ENCODE data around the gene DDX39A.

Gene DDX39A

DNA sequence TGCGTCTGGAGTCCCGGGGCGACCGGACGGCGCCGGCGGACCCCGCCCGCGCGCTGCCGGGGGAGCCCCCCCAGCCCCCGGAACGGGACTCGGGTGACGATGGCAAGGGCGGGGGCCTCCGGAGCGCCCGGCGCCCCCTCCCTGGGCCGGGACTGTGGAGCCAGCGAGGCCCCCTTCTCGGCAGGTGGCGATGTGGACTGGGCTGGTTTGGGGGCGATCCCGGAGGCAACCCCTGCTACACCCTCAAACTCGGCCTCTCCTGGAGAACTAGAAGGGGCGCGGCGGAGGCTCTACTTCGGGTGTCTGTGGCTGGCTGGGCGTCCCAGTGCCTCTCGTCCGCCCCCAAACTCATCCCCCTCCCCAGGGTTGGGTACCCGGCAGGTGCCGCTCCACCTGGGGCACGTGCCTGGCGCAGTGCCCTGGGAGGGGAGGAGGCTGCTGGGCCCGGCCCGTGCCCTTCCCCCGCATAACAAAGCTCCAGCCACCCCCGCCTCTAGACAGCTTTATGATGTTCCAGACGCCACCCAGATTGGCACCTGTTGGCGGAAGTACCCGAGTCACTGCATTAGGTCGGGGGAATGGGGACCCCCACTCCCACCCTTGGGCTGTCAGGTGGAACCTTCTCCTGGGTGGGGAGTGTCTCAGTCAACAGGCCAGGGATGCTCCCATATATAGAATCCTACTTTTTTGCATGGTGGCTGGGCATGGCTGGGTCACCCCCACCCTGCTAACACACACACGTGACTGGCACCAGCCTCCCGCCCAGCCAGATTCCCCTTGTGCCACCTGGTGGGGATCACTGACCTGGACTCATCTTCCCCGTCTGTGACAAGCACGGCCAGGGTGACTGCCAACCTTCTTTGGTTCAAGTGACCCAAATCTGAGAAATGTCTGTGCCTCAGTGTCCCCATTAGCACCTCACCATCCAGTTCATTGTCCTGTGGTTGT lies 14.7 kb upstream of the DDX39A start:
- DNase-seq, result peak; percentile 83

DNA sequence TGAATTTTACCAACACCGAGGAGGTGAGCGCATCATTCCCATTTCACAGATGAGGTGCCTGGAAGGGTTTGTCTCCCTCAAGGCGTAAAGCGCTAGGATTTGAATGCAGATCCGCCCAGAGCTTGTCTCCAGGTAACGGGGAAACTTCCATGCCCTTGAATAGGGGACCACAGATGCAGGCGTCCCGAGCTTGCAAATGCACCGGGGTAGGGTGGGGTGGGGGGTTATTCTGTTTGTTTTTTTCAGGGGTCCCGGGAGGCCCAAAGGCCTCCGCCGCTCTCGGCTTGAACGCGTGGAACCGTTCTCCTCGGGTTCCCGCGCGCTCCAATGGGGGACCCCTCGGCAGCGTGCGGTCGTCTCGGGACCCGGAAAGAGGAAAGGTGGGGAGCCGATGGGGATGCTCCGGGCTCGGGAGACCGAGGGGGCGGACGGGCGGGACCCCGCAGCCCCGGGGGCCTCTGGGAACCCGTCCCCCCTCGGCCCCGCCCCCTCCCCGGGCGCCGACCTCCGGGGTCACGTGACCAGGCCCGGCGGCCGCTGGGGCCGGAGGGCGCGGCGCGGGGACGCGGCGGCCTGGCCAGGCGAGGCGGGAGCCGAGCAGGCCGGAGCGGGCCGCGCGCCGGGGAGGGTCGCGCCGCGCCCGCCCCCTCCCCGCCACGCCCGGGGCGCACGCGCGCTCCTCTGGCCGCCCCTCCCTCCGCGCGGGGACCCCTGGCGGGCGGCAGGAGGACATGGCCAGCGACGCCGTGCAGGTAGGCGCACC lies 13.8 kb upstream of the DDX39A start, which contains the start of gene PKN1:
PKN1 (plus strand) TSS at position 516 of the 763 bp plus-strand sequence; CDS start at position 732, 216 bp downstream.
- DNase-seq, result peak; percentile 71

DNA sequence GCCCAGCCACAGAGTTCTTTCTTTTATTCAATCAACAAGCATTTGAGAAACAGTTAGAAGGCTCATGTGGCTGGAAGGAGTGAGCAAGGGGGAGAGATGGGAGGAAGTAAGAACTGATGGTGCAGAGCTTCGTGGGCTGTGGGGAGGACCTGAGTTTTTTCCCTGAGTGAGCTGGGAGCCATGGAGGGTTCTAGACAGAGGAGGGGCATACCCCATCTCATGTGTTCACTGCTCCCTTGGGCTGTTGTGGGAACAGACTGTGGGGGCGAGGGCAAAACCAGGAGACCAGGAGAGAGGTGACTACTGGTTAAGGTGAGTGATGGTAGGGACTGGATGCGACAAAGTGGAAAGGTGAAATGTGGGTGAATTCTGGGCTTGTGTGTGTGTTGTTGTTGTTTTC lies 11.6 kb upstream of the DDX39A start:
- DNase-seq, result no peak

DNA sequence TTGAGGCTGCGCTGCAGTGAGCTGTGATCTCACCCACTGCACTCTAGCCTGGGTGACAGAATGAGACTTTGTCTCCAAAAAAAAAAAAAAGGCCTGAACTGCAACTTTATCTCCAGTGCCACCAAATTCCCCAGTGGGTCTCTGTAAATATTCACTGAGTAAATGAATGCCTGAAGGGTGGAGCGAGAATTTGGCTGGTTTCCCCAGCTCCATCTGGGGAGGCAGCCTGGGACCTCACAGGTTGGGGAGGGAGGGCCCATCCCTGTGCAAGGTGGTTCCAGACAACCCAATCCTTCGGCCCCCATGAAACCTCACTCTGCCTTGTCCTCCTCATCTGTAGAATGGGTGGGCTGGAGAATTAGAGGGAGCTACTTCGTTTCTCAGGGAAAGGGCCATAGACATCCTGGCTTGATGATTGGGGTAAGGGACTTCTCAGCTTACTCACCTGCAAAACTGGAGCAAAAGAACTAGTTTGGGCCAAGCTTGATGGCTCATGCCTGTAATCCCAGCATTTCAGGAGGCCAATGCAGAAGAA lies 9.8 kb upstream of the DDX39A start:
- no peak for DNase-seq

DNA sequence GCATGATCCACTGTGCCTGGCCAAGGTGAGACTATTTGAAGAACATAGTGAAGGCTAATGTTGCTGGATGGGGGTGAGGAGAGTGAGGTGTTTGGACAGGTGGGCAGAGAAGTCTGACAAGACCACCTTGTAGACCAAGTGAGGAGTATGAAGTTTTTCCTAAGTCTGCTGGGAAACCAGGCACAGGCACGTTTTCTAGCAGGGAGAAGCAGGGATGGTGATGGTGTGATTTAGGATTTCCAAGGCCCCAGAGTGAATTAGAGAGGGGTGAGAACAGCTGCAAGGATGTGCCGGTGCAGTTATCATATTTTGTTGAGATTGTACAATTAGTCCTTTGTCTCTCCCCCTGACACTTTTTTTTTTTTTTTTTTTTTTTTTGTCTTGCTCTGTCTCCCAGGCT lies 8.3 kb upstream of the DDX39A start:
- no peak for DNase-seq

DNA sequence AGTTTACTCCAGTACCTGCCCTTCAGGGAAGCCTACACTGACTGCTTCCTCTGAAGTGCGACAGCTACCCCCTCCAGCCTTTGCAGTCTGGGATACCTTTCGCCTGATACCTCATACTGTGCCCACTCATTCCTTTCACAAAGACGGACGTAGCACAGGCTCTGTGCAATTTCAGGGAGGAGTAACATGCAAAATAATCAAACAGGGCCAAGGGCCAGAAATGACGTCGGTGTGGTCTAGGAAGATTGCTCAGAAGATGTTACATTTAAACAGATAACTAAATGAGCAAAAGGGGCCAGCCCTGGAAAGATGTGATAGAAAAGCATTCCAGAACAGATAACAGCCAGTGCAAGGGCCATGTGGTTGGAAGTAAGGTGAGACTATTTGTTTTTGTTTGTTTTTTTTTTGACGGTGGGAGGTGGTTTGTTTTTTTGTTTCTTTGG lies 6.6 kb upstream of the DDX39A start:
- DNase-seq, result no peak

DNA sequence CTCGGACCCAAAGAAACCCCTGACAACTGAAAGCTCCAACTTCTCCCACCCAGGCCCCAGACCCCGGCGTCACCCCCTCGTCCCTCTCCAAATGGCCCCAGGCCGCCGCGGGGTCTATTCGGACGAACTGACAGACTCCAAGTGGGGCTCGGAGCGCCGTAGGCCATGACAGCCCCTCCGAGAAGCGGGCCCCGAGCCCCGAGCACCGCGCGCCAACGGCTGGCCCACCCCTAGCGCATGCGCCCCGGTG lies 360 bp downstream of the DDX39A start:
- peak; percentile 82 for DNase-seq

DNA sequence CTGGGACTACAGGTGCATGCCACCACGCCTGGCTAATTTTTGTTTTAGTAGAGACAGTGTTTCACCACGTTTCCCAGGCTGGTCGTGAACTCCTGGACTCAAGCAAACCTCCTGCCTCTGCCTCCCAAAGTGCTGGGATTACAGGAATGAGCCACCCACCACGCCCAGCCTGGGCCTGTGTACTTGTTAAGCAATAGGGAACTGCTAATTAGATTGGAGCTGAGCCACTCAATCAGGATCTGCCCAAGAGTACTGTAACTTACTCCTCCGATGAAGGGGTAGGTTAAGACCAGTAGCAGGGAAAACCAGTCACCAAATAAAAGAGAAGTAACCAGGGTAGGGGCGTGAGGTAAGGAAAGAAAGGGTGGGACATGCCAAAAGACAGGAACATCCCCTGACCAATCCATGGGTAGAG lies 2.3 kb downstream of the DDX39A start:
- no peak for DNase-seq

DNA sequence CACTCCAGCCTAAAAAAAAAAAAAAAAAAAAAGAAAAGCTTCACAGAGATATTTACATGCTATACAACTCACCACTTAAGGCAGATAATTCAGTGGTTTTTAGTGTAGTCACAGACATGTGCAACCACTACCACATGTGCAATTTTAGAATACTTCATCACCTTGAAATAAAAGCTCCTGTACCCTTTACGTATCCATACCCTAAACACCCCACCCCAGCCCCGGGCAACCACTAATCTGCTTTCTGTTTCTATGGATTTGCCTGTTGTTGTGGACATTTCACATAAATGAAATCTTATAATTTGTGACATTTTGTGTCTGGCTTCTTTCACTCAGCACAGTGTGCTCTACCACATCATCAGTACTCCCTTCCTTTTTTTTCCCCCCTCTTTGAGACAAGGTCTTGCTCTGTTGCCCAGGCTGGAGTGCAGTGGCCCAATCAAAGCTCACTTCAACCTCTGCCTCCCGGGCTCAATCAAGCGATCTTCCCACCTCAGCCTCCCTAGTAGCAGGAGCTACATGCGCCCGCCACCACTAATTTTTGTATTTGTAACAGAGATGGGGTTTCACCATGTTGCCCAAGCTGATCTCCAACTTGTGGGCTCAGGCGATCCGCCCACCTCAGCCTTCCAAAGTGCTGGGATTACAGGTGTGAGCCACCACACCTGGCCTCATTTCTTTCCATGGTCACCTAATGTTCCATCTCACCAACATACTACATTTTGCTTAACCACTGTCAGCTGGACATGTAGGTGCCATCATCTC lies 4.0 kb downstream of the DDX39A start:
- no peak for DNase-seq

DNA sequence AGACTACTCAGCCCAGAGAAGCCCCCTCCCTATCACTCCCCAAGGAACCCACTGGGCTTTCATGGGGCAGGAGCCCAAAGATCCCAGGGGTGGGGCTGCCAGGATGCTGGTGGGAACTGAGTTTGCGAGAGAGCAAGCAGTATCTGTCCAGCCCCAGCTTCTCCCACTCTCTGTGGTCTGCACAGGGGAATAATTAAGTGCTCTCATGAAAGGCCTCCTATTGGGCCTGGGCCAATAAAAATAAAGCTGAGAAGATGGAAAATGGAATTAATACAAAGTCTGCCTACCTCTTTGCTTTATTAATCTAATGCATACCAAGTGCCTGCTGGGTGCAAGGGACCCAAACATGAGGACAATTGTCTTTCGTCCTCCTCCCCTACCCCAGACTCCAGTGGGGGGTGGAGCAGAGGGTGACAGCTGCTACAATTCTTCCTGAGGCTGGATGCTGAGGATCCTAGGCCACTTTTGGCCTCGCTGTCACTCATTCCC lies 5.4 kb downstream of the DDX39A start:
- DNase-seq, result no peak

DNA sequence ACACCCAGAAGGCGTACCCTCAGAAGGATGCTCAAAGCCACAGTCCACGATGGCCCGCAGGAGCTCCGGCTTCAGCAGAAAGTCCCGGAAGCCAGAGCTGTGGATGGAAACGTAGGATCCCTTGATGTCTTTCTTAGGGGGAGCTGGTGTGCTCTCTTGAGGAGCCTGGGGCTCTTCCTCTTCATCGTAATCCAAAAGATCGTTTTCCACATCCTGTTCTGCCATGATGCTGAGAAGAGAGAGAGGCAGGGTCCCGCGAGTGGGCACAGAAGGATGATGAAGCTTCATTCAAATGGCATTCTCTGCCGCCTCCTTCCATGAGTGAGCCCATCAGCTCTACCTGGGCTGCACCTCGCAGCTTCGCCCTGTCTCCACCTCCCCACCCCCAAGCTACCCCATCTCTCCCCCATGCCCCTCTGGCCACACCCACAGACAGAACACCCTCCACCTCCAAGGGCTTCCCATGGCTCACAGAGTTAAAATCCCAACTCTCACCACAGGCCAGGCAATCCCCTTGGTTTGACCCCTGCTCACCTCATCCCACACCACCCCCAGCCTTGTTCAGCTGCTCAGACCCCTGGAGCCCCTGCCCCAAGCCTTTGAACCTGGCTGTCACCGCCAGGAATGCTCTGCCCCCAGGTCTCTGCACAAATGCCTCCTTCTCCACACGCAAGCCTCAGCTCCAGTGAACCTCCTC lies 6.0 kb downstream of the DDX39A start:
- no peak for DNase-seq

DNA sequence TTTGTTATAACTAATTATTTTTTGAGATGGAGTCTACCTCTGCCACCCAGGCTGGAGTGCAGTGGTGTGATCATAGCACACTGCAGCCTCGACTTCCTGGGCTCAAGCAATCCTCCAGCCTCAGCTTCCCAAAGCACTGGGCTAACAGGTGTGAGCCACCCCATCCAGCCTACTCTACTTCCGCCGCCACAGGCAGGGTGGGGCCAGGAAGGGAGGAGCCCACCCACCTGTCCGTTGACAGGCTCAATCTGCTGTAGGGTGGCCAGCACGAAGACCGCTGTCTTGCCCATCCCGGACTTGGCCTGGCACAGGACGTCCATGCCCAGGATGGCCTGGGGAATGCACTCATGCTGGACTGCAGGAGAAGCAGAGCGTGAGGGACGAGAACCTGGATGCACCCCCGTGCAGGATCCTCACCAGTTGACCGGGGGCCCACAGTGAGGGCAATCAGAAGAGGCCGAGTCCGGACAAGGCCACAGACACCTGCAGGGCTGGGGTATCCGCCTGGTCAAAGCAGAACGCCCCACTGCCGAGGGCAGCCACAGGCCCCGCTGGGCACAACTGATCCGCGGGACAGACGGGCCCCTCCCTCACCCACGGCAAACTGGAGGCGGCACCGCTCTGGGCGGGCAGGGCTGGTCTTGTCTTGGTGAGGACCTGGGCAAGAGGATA lies 6.7 kb downstream of the DDX39A start:
- DNase-seq, result no peak

DNA sequence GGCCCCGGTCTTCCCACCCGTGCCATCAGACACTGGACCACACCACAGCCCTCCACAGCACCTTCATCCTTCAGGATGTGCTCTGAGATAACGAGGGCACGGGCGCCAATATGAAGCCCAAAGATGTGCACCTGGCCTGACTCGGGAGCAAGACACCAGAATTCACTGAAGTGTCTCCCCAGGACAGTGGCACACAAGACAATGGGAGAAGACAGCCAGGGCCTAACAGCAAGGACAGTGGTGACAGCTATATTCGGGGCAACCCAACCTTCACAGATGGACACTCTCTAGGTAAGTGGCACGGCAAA lies 7.2 kb downstream of the DDX39A start:
- DNase-seq, result no peak

DNA sequence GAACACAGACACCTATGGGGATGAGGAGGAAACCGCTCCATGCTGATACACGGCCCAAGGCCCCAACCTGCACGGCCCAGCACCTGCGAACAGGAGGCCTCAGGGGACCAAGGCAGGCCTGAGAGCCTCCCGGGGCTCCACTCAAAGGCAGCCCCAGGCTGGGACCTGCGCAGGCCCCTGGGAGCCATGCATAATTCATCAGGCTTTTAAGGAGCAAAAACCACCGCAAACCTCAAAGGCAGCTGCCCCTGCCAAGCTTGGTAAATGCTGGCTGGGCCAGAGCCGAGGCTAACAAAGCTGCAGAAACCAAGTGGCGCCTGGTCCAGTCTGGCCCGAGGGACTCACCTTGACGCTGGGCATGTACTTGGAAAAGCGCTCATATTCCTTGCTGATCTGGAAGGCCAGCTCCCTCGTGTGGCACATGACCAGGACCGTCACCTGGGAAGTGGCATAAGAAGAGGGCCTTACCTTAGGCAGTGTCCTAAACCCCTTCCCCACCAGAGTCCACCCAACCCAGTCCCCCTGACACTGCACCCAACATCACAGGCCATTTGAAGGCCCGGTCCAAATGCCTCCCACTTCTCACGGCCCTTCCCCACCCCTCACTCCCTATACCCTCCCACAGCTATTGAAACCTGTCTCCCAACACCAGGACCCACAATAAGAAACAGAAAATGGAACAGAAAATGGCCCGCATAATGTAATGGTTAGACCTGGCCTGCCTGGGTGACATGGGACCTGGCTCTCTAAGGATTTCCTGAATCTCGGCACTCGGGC lies 7.8 kb downstream of the DDX39A start:
- no peak for DNase-seq

DNA sequence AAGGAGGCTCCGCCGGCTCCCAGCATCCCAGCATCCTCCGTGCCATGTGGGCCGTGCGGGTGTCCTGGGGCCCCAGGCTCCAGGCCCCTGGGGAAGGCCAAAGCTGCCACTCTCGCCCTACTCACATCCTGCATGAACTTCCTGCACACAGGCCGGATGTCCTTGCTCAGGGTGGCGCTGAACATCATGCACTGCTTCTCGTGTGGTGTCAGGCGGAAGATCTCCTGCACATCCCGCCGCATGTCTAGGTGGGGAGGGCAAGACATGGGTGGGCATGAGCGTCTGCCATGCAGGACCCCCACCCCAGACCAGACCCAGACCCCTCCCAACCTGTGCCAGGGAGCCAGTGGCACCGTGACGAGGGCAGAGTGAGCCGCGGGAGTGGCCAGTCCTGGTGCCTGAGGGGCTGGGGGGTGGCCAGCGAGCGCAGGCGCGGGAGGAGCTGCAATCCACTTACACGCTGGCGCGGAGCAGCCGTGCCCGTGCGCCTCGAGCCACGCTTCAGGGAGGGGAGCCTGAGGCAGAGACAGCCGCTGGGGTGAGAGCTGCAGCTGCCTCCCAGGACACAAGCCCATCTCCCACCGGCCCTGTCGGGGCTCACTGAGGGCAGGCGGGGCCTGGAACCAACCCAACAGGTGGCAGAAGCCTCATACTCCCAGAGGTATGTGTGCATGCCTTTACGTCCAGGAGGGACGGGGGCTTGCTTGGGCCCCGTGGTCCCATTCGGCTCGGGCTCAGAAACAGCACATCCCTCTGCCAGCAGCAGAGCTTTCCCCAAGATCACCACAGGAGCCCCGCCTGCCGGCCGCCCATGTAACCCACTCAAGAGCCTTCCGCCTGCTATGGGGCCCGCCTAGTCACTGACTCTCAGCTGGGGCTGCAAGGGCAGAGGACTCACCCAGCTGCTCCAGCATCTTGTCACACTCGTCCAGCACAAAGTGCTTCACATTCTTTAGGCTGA lies 8.8 kb downstream of the DDX39A start:
- no peak for DNase-seq

DNA sequence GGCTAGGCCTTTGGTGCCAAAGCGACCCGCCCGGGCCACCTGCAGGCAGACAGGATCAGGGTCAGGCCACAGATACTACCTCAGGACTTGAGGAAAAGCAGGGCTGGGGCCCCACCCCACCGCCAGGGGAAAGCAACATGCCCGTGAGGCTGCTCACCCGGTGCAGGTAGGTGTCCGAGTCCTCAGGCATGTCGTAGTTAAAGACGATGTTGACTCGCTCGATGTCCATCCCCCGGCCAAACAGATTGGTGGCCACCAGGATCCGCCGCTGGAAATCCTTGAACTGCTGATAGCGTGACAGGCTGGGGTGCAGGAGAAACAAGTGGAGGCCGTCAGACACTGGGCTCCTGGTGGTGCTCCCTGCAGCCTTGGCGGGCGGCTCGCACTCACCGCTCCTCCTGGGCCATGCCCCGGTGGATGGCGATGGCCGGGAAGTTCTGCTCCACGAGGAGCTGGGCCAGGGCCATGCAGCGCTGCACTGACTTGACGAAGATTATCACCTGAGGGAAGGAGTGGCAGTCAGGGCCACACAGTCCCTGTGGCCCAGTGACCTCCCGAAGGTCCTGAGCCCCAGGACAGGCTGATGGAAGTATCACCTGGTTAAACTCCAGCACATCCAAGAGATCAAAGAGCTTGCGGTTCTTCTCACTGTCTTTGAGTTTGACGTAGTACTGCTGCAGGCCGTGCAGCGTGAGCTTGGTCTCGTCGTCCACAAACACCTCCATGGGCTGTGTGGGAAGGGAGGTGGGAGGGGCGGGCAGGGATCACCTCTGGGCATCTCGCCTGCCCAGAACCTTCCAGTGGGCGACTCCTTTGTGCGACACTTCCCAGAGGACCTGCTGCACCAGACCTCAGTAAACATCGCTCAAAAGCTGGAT lies 9.8 kb downstream of the DDX39A start:
- DNase-seq, result no peak

DNA sequence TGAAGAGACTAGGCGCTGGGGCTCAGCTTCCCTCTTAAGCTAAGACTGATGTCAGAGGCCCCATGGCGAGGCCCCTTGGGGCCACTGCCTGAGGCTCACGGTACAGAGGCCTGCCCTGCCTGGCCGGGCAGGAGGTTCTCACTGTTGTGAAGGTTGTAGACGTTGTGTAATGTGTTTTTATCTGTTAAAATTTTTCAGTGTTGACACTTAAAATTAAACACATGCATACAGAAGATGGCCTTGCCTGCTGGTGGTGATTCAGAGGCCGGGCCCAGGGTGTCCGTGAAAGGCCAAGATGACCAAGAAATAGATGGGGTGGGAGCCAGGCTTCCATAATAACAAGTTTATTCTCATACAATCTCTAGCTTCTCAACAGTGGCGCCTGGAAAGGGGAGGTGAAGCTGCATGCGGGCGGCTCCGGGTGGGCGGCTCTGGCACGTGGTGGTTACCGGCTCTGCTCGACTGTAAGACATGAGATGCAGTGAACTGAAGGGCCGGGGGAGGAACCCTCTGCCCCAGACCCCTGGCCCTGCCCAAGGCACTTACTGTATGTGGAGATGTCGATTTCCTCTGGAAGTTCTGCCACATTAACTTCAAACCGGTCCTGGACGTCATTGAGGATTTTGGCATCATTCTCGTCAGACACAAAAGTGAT lies 10.5 kb downstream of the DDX39A start:
- DNase-seq, result no peak
